GM15510 (cell line): ENCODE results near the gene PPY.

Experiments
- POLR2A ChIP-seq: IDR thresholded peaks from 3 replicates; pipeline ENCODE4 v1.6.1; 2011; ENCODE audit warnings: borderline replicate concordance; ENCODE audit not compliant: insufficient read length; ENCODE audit errors: extremely low read depth

PPY gene

DNA sequence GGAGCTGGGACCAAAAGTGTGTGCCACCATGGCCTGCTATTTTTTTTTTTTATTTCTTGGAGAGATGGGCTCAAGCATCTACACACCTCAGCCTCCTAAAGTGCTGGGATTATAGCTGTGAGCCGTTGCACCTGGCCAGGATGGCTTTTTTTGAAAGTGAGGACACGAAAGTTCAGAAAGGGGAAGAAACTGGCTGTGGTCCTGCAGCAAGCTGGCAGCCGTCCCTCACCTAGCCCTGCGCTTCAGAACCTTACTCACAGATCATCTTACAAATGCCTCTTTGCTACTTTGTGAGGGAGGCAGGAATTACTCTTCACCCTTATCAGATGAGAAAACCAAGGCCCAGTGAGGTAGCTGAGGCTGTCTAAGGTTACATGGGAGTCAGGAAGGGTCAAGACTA, 4.5 kb upstream of the PPY start:
- no peak for TF ChIP-seq POLR2A

DNA sequence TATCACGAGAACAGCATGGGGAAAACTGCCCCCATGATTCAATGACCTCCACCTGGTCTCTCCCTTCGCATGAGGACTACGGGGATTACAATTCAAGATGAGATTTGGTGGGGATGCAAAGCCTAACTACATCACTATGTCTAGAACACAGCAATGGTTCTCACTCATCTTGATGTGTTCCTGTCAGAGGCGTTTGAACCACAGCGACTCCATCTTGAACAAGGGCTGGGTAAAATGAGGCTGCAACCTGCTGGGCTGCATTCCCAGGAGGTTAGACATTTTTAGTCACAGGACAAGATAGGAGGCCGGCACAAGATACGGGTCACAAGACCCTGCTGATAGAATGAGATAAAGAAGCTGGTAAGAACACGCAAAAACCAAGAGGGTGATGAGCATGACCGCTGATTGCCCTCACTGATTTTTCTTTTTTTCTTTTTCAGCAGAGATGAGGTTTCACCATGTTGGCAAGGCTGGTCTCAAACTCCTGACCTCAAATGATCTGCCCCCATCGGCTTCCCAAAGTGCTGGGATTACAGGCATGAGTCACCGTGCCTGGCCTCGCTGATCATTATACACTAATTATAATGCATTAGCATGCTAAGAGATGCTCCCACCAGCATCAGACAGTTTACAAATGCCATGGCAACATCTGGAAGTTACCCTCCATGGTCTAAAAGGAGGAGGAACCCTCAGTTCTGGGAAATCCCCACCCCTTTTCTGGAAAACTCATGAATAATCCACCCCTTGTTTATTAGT, 3.0 kb upstream of the PPY start:
- TF ChIP-seq POLR2A: no peak

DNA sequence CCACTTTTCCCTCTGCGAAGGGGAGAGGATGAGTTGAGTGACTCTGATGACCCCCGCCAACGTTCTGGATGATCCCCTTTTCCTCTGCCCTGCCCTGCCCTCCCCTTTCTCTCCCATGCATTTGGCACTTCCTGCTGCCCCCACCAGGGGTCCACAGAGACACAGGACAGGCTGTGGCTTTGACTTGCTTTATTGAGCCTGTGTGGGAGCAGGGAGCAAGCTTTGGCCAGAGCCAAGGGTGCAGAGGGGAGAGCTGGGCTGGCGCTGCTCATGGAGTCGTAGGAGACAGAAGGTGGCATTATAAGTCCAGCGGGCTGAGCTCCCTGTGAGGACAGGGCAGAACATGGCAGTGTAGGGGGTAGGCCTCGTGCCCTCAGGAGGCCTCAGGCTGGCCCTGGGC, 1.6 kb downstream of the PPY start:
- no peak for TF ChIP-seq POLR2A

DNA sequence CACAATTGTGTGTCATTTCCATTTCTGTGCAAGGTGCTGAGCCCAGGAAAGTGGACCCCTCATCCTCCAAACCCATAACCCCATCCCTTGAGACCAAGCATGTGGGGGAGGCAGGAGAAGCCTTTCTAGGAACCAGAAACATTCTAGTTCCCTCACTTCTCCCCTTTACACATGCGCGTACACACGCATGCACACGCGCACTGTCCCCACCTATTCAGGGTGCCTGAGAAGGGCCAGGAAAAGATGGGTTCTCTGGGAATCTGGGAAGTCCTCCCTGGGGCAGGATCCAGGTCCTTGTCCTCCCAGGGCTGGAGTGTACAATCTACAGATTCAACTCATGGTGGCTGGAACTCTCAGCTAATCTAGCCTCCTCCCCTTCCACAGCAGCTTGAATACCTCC, 2.4 kb downstream of the PPY start:
- TF ChIP-seq POLR2A: no peak

DNA sequence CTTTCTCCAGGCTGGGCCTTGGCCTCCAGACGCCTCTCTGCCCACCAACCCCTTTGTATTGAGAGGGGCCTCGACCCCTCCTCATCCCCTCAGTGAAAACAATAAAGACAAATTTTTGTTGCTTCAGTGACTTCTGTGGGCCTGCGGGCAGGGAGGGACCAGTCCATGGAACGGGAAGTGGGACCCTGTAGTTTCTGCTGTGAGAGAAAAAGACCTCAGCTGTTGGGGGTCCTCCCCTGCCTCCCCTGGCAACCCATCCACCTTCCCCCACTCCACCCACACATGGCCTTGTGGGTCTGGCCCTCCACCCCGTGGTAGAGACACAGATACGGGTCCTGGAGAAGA, 3.5 kb downstream of the PPY start:
- TF ChIP-seq POLR2A: no peak

DNA sequence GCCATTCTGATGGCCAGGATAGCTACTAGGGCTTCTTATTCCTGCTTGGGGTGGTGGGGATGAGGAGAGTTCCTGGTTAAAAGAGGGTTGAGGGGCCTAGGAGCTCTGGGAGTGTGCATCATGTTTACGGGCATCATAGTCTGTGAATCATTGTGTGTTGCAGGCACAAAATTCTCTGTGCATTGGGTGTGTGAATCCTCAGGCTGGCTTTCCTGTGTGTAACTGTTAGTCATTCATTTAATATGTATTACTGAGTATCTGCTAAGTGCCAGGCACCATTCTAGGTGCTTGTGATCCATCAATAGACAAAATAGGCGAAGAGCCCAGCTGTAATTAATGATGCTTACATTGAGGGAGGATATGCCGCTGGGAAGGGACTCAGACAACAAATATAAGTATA, 5.8 kb downstream of the PPY start:
- no peak for TF ChIP-seq POLR2A

- no peak for TF ChIP-seq POLR2A
Observed at GRCh38 chr17:43935926-43936261, 6.4 kb downstream of the PPY start.

DNA sequence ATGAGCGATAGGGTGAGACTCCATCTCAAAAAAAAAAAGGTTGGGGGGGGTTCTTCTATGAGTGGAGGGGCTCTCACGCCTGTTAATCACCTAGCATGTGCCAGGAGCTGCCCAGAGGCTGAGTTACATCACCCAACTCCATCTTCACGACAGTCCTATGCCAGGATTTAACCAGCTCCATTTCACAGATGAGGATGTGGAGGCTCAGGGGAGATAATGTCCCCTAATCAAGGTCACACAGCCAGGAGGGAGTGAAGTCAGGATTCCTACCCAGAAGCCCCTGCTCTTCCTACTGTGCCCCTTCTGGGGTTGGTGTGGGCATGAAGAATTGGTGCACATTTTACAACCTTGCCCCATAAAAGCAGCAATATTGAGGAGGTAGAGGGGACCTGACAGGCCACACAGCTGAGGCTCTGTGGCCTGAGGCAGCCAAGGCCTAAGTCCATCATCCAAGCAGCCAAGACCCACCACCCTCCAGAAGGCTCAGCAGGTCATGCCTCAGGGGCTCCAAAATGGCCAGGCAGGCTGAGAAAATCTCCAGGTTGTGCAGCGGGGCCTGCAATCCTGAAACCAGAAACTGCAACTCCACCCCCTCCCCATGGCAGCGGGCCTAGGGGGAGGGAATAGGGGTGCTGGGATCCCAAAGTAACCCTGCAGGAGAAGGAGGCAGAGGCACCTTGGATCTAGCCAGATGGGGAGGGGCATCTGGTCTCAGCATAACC, 6.9 kb downstream of the PPY start:
- no peak for TF ChIP-seq POLR2A

DNA sequence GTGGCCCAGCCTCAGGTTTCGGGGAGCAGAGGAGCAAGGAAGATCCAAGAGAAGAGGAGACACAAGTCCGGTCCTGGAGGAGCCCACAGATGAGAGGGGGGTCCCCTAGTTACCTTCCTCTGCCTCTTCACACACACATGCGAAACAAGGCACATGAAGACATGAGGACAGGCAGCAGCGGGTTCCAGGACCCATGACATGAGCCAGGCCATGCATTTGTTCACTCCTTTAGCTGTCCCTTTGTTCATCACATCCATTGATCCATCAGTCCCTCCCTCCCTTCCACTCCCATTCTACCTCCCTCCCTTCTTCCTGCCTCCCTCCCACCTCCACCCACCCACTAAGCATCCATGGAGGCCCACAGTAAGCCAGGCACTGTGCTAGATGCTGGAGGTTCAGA, 9.4 kb downstream of the PPY start:
- no peak for TF ChIP-seq POLR2A

- no peak for TF ChIP-seq POLR2A
Observed at GRCh38 chr17:43932357-43932756, 9.9 kb downstream of the PPY start.

DNA sequence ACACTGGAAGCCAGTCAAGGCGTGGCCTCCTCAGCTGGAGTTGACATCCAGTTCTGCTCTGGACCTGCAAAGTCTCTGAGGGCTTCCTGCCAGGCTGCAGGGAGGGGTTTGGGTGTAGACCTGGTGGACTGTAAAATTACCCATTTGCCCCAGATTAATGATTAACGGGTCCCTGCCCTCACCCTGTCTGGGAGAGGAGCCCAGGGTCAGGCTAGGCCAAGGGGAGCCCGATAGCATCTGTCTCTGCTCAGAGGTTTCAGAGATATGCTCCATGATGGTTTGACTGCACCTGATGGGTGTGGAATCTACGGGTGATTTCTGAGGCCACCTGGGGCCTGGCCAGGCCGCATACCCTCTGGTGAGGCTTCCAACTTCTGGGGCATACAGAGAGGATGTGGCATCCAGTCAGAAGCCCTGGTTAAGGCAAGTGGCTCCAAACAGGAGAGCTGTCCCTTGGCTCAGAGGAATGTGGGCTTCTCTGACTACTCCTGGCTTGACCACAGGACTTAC, 11.2 kb downstream of the PPY start:
- no peak for TF ChIP-seq POLR2A

DNA sequence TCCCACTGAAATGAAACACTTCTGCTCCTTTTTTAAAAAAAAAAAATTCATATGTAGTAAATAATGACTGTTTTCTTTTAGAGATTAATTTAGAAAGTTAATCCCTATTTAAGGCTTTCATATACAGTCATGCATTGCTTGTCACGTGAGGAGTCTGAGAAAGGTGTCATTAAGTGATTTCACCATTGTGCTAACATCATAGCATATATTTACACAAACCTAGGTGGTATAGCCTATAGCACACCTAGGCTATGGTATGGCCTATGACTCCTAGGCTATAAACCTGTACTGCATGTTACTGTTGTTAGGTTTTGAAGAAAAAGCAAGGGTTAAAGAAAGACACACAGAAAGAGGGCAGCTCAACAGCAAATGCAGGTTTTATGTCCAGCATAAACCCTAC, 13.7 kb downstream of the PPY start:
- TF ChIP-seq POLR2A: no peak

DNA sequence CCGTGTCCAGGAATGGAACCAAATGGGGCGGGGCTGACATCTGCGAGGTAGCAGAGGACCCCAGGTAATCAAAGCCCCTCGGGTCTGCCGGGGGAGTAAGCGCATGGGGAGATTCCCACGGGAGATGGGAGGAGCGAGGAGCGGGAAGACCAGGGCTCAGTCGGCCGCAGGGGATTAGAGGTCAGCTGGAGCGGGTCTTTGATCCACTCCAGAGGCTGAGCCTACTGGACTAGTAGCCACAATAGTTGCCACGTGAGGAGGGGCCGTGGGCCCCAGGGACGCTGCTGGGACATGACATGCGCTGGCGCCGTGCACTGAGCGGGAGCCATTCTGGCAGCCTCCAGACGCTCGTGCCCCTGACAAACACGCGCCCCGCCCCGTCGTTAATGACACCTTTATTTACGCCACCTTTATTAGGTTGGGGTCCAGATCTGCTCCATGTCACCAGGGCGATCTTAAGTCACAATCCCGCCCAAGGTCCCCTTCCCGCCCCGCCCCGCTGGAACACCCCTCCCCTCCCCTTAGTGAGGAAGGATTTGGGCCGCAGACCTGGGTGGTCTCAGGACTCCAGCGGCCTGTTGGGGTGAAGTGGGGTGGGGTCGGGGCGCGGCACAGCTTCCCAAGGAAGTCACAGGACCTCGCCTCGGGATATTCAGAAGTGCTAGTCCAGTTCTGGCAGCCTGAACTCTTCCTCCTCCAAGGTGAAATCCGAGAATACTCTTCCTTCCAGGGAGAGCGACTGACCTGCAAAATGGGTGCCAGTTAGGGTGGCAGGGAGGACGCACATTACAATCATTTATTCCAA, 15.0 kb downstream of the PPY start:
- no peak for TF ChIP-seq POLR2A

DNA sequence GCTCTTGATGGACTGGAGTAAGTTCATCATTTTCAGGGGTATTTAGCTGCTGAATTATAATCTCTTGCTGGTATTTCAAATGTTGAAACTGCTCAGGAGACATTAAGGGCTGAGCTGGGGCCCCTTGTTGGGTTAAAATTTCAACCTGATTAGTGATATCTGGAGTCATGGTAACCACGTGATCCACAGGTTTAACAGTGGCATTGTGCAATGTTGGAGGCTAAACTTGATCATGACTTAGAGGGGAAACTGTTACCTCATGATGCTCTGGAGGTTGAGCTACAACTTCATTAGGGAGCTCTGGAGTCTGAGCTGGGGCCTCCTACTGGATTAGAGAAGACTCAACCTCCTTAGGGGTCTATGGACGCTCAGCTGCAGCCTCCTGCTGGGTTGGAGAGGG, 17.7 kb downstream of the PPY start:
- TF ChIP-seq POLR2A: no peak

DNA sequence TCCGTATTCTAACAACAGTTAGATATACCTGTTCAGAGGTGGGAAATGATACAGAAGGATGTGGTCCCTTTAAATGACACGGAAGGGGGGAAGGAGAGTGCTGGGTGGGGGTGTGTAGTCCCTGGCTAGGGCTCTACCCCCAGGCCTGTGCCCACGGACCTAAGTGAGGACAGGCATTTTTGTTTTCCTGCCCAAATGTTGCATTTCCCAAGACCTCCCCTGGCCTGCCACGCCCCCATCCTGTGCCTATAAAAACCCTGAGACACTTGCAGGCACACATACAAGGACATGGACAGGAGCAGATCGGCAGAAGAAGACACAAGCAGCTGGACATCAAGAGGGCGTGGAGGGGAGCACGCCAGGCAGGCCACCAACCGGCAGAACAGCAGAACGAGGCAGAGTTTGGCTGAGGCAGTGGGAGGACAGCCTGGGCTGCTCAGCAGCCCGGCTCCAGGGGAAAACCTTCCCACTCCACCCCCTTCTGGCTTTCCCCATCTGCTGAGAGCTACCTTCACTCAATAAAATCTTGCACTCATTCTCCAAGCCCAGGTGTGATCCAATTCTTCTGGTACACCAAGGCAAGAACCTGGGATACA, 21.7 kb downstream of the PPY start:
- no peak for TF ChIP-seq POLR2A
